GM12878 (cell line): ENCODE measurements around the gene TACR2. TPM values are rescaled to one million over a fixed set of nuclear protein-coding genes. Genes with fewer than 3 reads are reported as not detected.

ENCODE experiments used
- CREB1 ChIP-seq: IDR thresholded peaks from 2 replicates; pipeline ENCODE4 v1.6.1; 2012; ENCODE audit warnings: low read depth, mild to moderate bottlenecking, inconsistent platforms
- EGR1 ChIP-seq, 2 experiments: IDR thresholded peaks; 1 replicate in 1 of 2; 2 replicates in 1 of 2; pipeline ENCODE4 v1.6.1; 2011 to 2012; ENCODE audit warnings: low read depth in 2 of 2, low read length in 2 of 2, borderline replicate concordance in 1 of 2, mild to moderate bottlenecking in 1 of 2, moderate library complexity in 1 of 2
- FOXM1 ChIP-seq: IDR thresholded peaks from 2 replicates; pipeline ENCODE4 v1.6.1; 2012; ENCODE audit warnings: low read depth, mild to moderate bottlenecking, inconsistent platforms, low read length, moderate library complexity
- MEF2B ChIP-seq: fragments of 450-650 bp; IDR thresholded peaks from 2 replicates; pipeline ENCODE4 v1.6.1; 2018; ENCODE audit warnings: mild to moderate bottlenecking, moderate library complexity; ENCODE audit not compliant: partially characterized antibody, poor library complexity, severe bottlenecking
- PAX5 ChIP-seq: IDR thresholded peaks from 2 replicates; pipeline ENCODE4 v1.6.1; 2011; ENCODE audit warnings: low read depth, low read length, borderline replicate concordance
- SMC3 ChIP-seq: IDR thresholded peaks from 2 replicates; pipeline ENCODE4 v1.6.1; 2011; ENCODE audit warnings: low read length, improper control_type of control experiment, borderline replicate concordance
- SUPT20H ChIP-seq: IDR thresholded peaks from 2 replicates; pipeline ENCODE4 v1.6.1; 2011; ENCODE audit warnings: low read depth, mild to moderate bottlenecking, low read length, moderate library complexity, borderline replicate concordance; ENCODE audit not compliant: control insufficient read depth
- TBL1XR1 ChIP-seq: IDR thresholded peaks from 2 replicates; pipeline ENCODE4 v1.6.1; 2012; ENCODE audit warnings: low read depth, low read length, improper control_type of control experiment
- polyA plus RNA-seq, 11 experiments: library from polyadenylated mRNA; depleted of rRNA in 4 of 11; unstranded in 6 of 11; stranded (reverse) in 5 of 11; fragments of >200 nt; fragmentation: Nextera tagmentation in 4 of 11; fragmentation: Illumina TruSeq in 1 of 11; extraction: Ambion mirVana in 4 of 11; extraction: Trizol in 1 of 11; gene quantifications; 1 replicate in 1 of 11; 2 replicates in 10 of 11; pipeline versions ENCODE4 v1.2.1 to v1.2.3, GENCODE V29; 2011 to 2016; ENCODE audit warnings: inconsistent platforms in 2 of 11, missing spikeins in 2 of 11, low read depth in 1 of 11
- total RNA-seq, 4 experiments: library from RNA; depleted of rRNA in 3 of 4; stranded (reverse); fragments of >200 nt in 3 of 4; fragmentation: Illumina TruSeq in 1 of 4; extraction: Trizol in 1 of 4; gene quantifications; 2 replicates each; pipeline versions ENCODE4 v1.2.1 to v1.2.3, GENCODE V29; 2013 to 2021
- TF ChIP-seq, protein P1 (sequence below): IDR thresholded peaks from 2 replicates; pipeline ENCODE4 v1.6.1; 2011; ENCODE audit warnings: mild to moderate bottlenecking, low read depth, low read length, moderate library complexity; ENCODE audit not compliant: insufficient replicate concordance

Gene TACR2
- total and polyA plus RNA-seq, 10 of the 15 experiments (the other 5 are each of a cell fraction or from before 2014, with no cell fraction given): 0.11 TPM; not detected in 9

DNA sequence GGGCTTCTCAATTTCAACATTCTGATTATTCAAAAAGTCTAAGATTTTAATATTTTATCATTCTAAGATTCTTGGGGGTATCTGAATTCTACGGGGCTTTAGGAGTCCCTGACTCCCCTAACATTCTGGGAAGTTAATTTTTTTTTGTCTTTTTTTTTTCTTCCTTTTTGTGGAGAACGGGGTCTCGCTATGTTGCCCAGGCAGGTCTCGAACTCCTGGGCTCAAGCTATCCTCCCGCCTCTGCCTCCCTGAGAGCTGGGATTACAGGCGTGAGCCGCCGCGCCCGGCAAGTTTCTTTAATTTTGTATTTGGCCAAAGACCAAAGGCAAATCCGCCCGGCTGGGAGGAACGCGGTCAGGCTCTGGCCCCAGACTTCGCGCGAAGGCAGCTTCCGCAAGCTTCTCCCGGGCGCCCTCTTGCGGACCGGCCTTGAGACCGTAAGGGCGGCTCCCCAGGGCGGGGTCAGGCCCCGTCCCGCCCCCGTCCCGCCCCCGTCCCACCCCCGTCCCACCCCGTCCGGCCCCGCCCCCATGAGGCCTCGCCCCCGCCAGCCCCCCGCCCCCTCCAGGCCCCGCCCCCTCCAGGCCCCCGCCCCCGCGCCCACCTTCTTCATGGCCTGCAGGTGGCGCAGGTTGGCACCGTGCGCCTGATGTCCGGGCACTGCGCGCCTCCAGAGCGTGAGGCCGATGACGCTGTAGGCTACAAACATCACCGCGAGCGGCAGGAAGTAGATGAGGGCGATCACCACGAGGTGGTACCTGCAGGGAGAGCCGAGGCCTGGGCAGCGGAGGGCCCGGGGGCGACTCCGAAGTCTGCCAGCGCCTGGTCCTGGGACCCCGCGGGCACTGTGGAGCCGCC, 8.2 kb downstream of the TACR2 start (continued):
- TF ChIP-seq, protein P1, sequence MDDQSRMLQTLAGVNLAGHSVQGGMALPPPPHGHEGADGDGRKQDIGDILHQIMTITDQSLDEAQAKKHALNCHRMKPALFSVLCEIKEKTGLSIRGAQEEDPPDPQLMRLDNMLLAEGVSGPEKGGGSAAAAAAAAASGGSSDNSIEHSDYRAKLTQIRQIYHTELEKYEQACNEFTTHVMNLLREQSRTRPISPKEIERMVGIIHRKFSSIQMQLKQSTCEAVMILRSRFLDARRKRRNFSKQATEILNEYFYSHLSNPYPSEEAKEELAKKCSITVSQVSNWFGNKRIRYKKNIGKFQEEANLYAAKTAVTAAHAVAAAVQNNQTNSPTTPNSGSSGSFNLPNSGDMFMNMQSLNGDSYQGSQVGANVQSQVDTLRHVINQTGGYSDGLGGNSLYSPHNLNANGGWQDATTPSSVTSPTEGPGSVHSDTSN: no peak
- TF ChIP-seq EGR1 (IDR thresholded peaks at IDR 0.05; ENCODE audit: borderline replicate concordance in 1 of 2, low read depth in 2 of 2, low read length in 2 of 2) (peak in 1 of 2 experiments; percentile 91; a peak in 2 of 3 replicates), MEF2B (peak; percentile 30), SMC3 (peak; percentile 41), CREB1 (peak; percentile 86), FOXM1 (0 out of 2 replicates have a peak, but pooled peaks have one; percentile 7), TBL1XR1 (no peak), PAX5 (0 out of 2 replicates have a peak, but pooled peaks have one; percentile 20), SUPT20H (no peak)
